Endothelial cell (in vitro differentiated cells): ENCODE data around the gene GP1BA. TPM values are rescaled to one million over a fixed set of nuclear protein-coding genes. Genes with fewer than 3 reads are reported as not detected.
A peak's percentile ranks its signal among the peaks of the same experiment; 100 is the strongest.
"Not testable (repeated sequence)": the region's sequence is repeated elsewhere in the genome, so short reads cannot be mapped to it uniquely, and the experiment has no call there.

Source experiments
- DNase-seq: peaks from one replicate; pipeline ENCODE4 v3.0.0; 2021; ENCODE audit warnings: low spot score
- H3K27ac Mint-ChIP-seq: one replicate; pipeline ENCODE4 v1.8.0; 2021; ENCODE audit warnings: mixed read lengths, inconsistent platforms; ENCODE audit not compliant: unreplicated experiment
- H3K27me3 Mint-ChIP-seq: one replicate; pipeline ENCODE4 v1.8.0; 2021; ENCODE audit warnings: mild to moderate bottlenecking, moderate library complexity, mixed read lengths, inconsistent platforms; ENCODE audit not compliant: unreplicated experiment
- H3K36me3 Mint-ChIP-seq: one replicate; pipeline ENCODE4 v1.8.0; 2021; ENCODE audit warnings: mild to moderate bottlenecking, low read depth, mixed read lengths, inconsistent platforms; ENCODE audit not compliant: unreplicated experiment
- H3K4me1 Mint-ChIP-seq: one replicate; pipeline ENCODE4 v1.8.0; 2021; ENCODE audit warnings: mild to moderate bottlenecking, mixed read lengths, inconsistent platforms; ENCODE audit not compliant: unreplicated experiment
- H3K4me3 Mint-ChIP-seq: one replicate; pipeline ENCODE4 v1.8.0; 2021; ENCODE audit warnings: mild to moderate bottlenecking, mixed read lengths, inconsistent platforms; ENCODE audit not compliant: unreplicated experiment
- H3K9me3 Mint-ChIP-seq: one replicate; pipeline ENCODE4 v1.8.0; 2021; ENCODE audit warnings: mixed read lengths, inconsistent platforms; ENCODE audit not compliant: unreplicated experiment
- CTCF ChIP-seq: fragments of 200-600 bp; sonication (generic); IDR thresholded peaks from one replicate; pipeline ENCODE4 v1.5.0; 2021; ENCODE audit warnings: antibody characterized with exemption; ENCODE audit not compliant: unreplicated experiment
- total RNA-seq: library from RNA; stranded (reverse); fragmentation: NEBNext Ultra II Directional; extraction: Animal tissue kit (Norgen Biotek cat#: 25700); gene quantifications from one replicate; pipeline ENCODE4 v1.2.1, GENCODE V29; 2021; ENCODE audit not compliant: unreplicated experiment

GP1BA gene
- total RNA-seq, 1 donor from 2014 or later = 1.3 TPM

GRCh38 chr17:4908301-4908700 lies 23.8 kb upstream of the GP1BA start:
- H3K27ac Mint-ChIP-seq = no peak overlapping the region
- no peaks in the 10 kb centered on the region for H3K9me3 Mint-ChIP-seq
- no peaks in the 10 kb centered on the region for H3K4me1 Mint-ChIP-seq
- peaks cover 9% of the 10 kb centered on the region for H3K27me3 Mint-ChIP-seq
- peak; percentile 33 for DNase-seq
- H3K4me3 Mint-ChIP-seq = no peak overlapping the region
- no peak for TF ChIP-seq CTCF
- H3K36me3 Mint-ChIP-seq = no peaks in the 10 kb centered on the region

- Mint-ChIP-seq H3K4me1 (no peaks in the 10 kb centered on the region), H3K9me3 (no peaks in the 10 kb centered on the region), H3K27me3 (peaks cover 8% of the 10 kb centered on the region), H3K4me3 (no peak overlapping the region), H3K27ac (no peak overlapping the region), H3K36me3 (no peaks in the 10 kb centered on the region)
- TF ChIP-seq CTCF = peak; percentile 59
- peak; percentile 88 for DNase-seq
Observed at GRCh38 chr17:4908711-4909496, 23.2 kb upstream of the GP1BA start.

GRCh38 chr17:4913994-4914393 lies 18.1 kb upstream of the GP1BA start:
- no peaks in the 10 kb centered on the region for H3K36me3 Mint-ChIP-seq
- H3K27me3 Mint-ChIP-seq = peaks cover 4% of the 10 kb centered on the region
- no peaks in the 10 kb centered on the region for H3K9me3 Mint-ChIP-seq
- TF ChIP-seq CTCF = no peak
- no peak overlapping the region for H3K4me3 Mint-ChIP-seq
- H3K27ac Mint-ChIP-seq = no peak overlapping the region
- H3K4me1 Mint-ChIP-seq = no peaks in the 10 kb centered on the region
- DNase-seq = no peak

- not testable (repeated sequence) for H3K36me3 Mint-ChIP-seq, H3K27me3 Mint-ChIP-seq, H3K4me3 Mint-ChIP-seq, H3K27ac Mint-ChIP-seq, H3K9me3 Mint-ChIP-seq, H3K4me1 Mint-ChIP-seq, DNase-seq
Observed at GRCh38 chr17:4914551-4914950, 17.5 kb upstream of the GP1BA start.

GRCh38 chr17:4919511-4920047 lies 12.5 kb upstream of the GP1BA start:
- Mint-ChIP-seq H3K27ac (no peak overlapping the region), H3K4me3 (no peak overlapping the region), H3K36me3 (no peaks in the 10 kb centered on the region), H3K9me3 (no peaks in the 10 kb centered on the region), H3K27me3 (no peaks in the 10 kb centered on the region), H3K4me1 (no peaks in the 10 kb centered on the region)
- TF ChIP-seq CTCF = no peak
- DNase-seq = no peak
